Gastrocnemius medialis (tissue), 4 donors: Measurements from ENCODE around the gene MANEAL. TPM values are rescaled to one million over a fixed set of nuclear protein-coding genes. Genes with fewer than 3 reads are reported as not detected.
A peak's percentile ranks its signal among the peaks of the same experiment; 100 is the strongest.

Source experiments
- ATAC-seq, 2 donors: fragments of 150-250 bp; one replicate each; pipeline ENCODE4 v1.9.1; 2016
- DNase-seq, 2 donors: peaks; one replicate each; pipeline ENCODE4 v3.0.0-alpha.2; 2019
- H3K27ac ChIP-seq, 4 donors: fragments of 200-600 bp; sonication (generic); 1 replicate in 1 of 4; 2 replicates in 3 of 4; pipeline ENCODE4 v1.5.1; 2016 to 2018; ENCODE audit warnings: mild to moderate bottlenecking in 2 of 4, moderate library complexity in 1 of 4
- H3K27me3 ChIP-seq, 3 donors: fragments of 200-600 bp; sonication (generic) in 2 of 3; 1 replicate in 1 of 3; 2 replicates in 2 of 3; pipeline versions ENCODE4 v1.5.1 to v1.6.0; 2016 to 2019; ENCODE audit warnings: mild to moderate bottlenecking in 1 of 3, moderate library complexity in 1 of 3
- H3K36me3 ChIP-seq, 2 donors: fragments of 200-600 bp; sonication (generic) in 1 of 2; one replicate each; pipeline ENCODE4 v1.5.1; 2017 to 2018
- H3K4me1 ChIP-seq, 2 donors: fragments of 200-600 bp; sonication (generic) in 1 of 2; one replicate each; pipeline ENCODE4 v1.5.1; 2016 to 2017; ENCODE audit warnings: mild to moderate bottlenecking in 2 of 2
- H3K4me3 ChIP-seq, 4 donors: fragments of 200-600 bp; sonication (generic) in 3 of 4; 1 replicate in 1 of 4; 2 replicates in 3 of 4; pipeline ENCODE4 v1.5.1; 2016 to 2019; ENCODE audit warnings: mild to moderate bottlenecking in 2 of 4
- H3K9me3 ChIP-seq, 3 donors: fragments of 200-600 bp; sonication (generic) in 2 of 3; 1 replicate in 1 of 3; 2 replicates in 2 of 3; pipeline ENCODE4 v1.5.1; 2016 to 2019
- CTCF ChIP-seq, 5 experiments: fragments of 450-650 bp in 3 of 5; fragments of 200-600 bp in 2 of 5; sonication (generic) in 2 of 5; IDR thresholded peaks in 4 of 5; conservative IDR thresholded peaks in 1 of 5; 1 replicate in 4 of 5; 2 replicates in 1 of 5; pipeline ENCODE4 v1.5.1; 2016 to 2019; ENCODE audit warnings: antibody characterized with exemption in 5 of 5, mild to moderate bottlenecking in 3 of 5, moderate library complexity in 3 of 5
- POLR2A ChIP-seq, 2 donors: fragments of 450-650 bp; IDR thresholded peaks; one replicate each; pipeline ENCODE4 v1.6.1; 2017; ENCODE audit warnings: antibody characterized with exemption in 2 of 2, mild to moderate bottlenecking in 2 of 2, moderate library complexity in 2 of 2
- in situ Hi-C, 4 donors: fragments of 200-750 bp; cut with MboI; loops; one replicate each; pipeline versions ENCODE4 v1.15.0 to v1.8.0; 2017; ENCODE audit warnings: low sequenced_read_pairs in 4 of 4
- intact Hi-C: fragments of 100-400 bp; cut with DNase I; formaldehyde crosslinking; loops from one replicate; pipeline ENCODE4 v1.15.1; 2023; ENCODE audit warnings: low total_unique reads
- total RNA-seq, 4 donors: library from RNA; depleted of rRNA; stranded (reverse); fragments of >200 nt; gene quantifications; one replicate each; pipeline versions ENCODE4 v1.1.0 to v1.2.3, GENCODE V29; 2016

MANEAL gene
- total RNA-seq, 4 donors from 2014 or later, result 2.3 to 9.9 (median 4.0) TPM

- Histone ChIP-seq H3K4me3 (no peak overlapping the region), H3K27me3 (no peaks in the 10 kb centered on the region), H3K27ac (peak overlapping the region; percentile 89 to 98 (median 96)), H3K9me3 (no peaks in the 10 kb centered on the region), H3K4me1 (peaks cover 44% of the 10 kb centered on the region in 2 donors), H3K36me3 (peaks cover 0 to 18% of the 10 kb centered on the region in 2 donors)
- in situ Hi-C loops, result loop anchor here in 2 of 4 donors (5.0 to 10.0 kb wide), 2 partner anchors 47 to 55 kb away; partner anchors contain the start of gene MTF1 (in 1 of the 2)
- intact Hi-C loops, result loop anchor here (2.0 to 5.0 kb wide), 3 partner anchors 117 to 1049 kb away; partner anchors contain the start of genes CDCA8, INPP5B and RRAGC
- ATAC-seq (no peak), DNase-seq (no peak)
- no peak for TF ChIP-seq POLR2A (IDR thresholded peaks at IDR 0.05)
- TF ChIP-seq CTCF (IDR thresholded peaks at IDR 0.05 in 4 of 5, conservative IDR thresholded peaks at IDR 0.05 in 1 of 5), result no peak
These were observed 16.3 kb downstream of the MANEAL start for GRCh38 chr1:37809942-37810341.

- no peak for TF ChIP-seq POLR2A (IDR thresholded peaks at IDR 0.05)
- TF ChIP-seq CTCF (IDR thresholded peaks at IDR 0.05 in 4 of 5, conservative IDR thresholded peaks at IDR 0.05 in 1 of 5), result peak; percentile 54 to 79 (median 72)
- peak; percentile 38 to 80 for DNase-seq
- H3K36me3 ChIP-seq, result peaks cover 0 to 14% of the 10 kb centered on the region in 2 donors
- H3K27ac ChIP-seq, result peak overlapping the region; percentile 12 to 98 (median 96)
- peaks cover 44% of the 10 kb centered on the region in 2 donors for H3K4me1 ChIP-seq
- no peaks in the 10 kb centered on the region for H3K27me3 ChIP-seq
- in situ Hi-C loops, result no loop called here
- no peak overlapping the region for H3K4me3 ChIP-seq
- no peaks in the 10 kb centered on the region for H3K9me3 ChIP-seq
- intact Hi-C loops, result loop anchor here (5.0 kb wide), 1 partner anchor 136 kb away; the partner anchor contains the start of gene INPP5B
- ATAC-seq, result peak; percentile 6 to 56
These were observed 17.5 kb downstream of the MANEAL start for GRCh38 chr1:37811027-37811655.

- no peak for TF ChIP-seq CTCF (IDR thresholded peaks at IDR 0.05 in 4 of 5, conservative IDR thresholded peaks at IDR 0.05 in 1 of 5)
- no peak for TF ChIP-seq POLR2A (IDR thresholded peaks at IDR 0.05)
- Histone ChIP-seq H3K36me3 (peaks cover 0 to 9% of the 10 kb centered on the region in 2 donors), H3K4me1 (peaks cover 34% of the 10 kb centered on the region in 2 donors), H3K27me3 (no peaks in the 10 kb centered on the region), H3K4me3 (no peak overlapping the region), H3K27ac (peak overlapping the region; percentile 48 to 68 (median 58)), H3K9me3 (no peaks in the 10 kb centered on the region)
- intact Hi-C loops, result loop anchor here (5.0 kb wide), 1 partner anchor 134 kb away; the partner anchor contains the start of gene INPP5B
- DNase-seq, result no peak
- no peak for ATAC-seq
- in situ Hi-C loops, result no loop called here
These were observed 20.0 kb downstream of the MANEAL start for GRCh38 chr1:37813529-37814145.

GRCh38 chr1:37814252-37814651, 20.6 kb downstream of the MANEAL start:
- Histone ChIP-seq H3K36me3 (peaks cover 0 to 15% of the 10 kb centered on the region in 2 donors), H3K27ac (peak overlapping the region; percentile 48 to 68 (median 58)), H3K4me1 (peaks cover 28 to 29% of the 10 kb centered on the region in 2 donors), H3K4me3 (no peak overlapping the region), H3K9me3 (no peaks in the 10 kb centered on the region), H3K27me3 (no peaks in the 10 kb centered on the region)
- in situ Hi-C loops, result no loop called here
- TF ChIP-seq POLR2A (IDR thresholded peaks at IDR 0.05), result no peak
- TF ChIP-seq CTCF (IDR thresholded peaks at IDR 0.05 in 4 of 5, conservative IDR thresholded peaks at IDR 0.05 in 1 of 5), result no peak
- DNase-seq (peak; percentile 23 to 48), ATAC-seq (peak; percentile 61 to 79)
- intact Hi-C loops, result loop anchor here (5.0 kb wide), 1 partner anchor 133 kb away; the partner anchor contains the start of gene INPP5B
